GM21619 (cell line): Measurements from ENCODE around the gene TSC22D3.

ENCODE experiments used
- ATAC-seq: cut with Tn5 transposase; IDR thresholded peaks from one replicate; pipeline ENCODE4 v1.9.1; 2021; ENCODE audit not compliant: unreplicated experiment

The TSC22D3 gene

DNA sequence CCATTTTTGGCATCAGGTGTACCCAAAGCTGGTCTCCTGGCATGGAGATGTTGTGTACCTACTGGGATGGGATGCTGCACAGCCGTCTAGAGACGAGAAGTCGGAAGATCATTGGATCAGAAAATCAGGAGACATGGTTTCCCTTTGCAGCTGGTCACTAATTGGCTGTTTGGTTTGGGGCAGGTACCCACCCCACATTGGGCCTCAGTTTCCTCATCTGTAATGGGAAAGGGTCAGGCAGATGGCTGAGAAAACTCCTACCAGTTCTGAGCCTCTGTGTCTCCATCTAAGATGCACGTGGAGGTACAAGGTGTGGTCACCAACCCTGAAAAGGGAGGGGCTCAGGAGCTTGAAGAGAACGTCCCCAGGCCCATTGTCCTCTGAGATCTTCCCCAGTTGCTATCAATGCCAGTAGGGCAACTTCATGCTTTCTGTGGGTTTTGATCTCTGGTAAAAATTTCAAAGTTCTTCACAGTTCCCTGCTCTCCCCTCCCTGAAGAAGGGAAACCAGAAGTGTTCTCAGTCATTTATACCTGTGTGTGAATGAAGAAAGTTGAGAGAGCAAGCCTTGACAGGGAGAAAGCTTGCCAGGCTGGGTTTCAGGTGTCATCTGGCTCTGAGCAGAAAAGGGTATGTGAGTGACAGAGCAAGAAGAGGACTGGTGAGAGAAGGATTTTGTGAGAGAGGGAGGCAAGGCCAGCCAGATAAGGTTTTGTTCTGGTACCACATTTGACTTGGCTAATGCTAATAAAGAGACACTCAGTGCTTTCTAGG, 15.1 kb downstream of the TSC22D3 start:
- ATAC-seq: no peak

DNA sequence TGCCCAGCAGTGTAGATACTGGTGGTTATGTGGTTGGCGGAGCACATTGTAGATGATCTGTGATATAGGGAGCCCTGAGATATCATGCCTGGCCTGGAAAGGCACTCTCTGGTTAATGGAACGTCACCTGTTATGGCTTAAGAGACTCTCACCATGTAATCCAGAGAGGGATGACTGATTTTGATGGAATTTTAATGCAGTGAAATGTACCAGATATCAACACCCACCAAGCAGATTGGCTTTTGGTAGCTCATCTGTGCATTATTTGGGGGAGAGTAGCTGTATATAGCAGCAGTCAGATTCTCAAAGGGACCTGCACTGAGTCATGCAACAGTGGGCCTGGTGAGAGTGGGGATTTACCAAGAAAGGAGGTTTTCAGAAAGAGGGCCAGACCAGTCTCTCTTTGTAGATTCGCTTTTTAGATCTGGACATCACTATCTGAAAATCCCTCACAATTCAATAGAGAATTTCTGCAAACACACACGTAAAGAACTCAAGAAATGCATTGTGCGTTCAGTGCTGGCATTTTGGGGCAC, 17.3 kb downstream of the TSC22D3 start:
- no peak for ATAC-seq

DNA sequence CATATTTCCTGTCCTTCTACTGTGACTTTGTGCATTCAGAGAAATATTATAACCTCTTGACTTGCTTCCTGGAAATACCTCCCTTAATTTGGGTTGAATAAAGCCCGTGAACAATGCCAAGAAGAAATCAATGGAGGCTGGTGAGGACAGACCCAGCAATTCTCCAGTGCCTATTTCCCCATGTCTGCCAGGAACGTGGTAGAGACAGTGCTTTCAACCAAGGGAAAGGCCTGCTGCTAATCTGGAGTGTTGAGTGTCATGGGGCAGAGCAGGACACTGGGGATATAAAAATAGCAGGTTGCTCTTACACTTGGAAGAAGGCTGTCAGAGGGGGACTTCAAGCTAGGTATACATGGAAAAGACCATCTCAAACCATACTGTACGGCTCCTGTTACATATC, 19.9 kb downstream of the TSC22D3 start:
- ATAC-seq: no peak

DNA sequence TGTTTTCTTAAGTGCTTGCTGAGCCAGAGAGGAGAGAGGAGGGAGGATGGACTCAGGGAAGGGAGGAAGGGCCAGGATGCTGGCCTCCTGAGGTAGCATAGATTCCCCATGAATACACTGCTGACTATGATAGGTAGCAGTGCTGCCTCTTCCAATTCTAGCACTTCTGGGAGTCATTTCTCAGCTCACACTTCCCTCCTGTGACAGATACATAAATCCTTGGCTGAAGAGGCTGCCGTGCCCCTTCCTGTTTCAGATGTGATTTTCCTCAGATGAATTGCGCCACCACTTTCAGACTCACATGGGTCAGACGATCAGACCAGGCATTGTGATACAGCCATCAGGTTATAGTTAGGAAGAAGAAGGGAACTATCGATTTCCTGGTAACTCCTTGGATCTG, 22.4 kb downstream of the TSC22D3 start:
- no peak for ATAC-seq

DNA sequence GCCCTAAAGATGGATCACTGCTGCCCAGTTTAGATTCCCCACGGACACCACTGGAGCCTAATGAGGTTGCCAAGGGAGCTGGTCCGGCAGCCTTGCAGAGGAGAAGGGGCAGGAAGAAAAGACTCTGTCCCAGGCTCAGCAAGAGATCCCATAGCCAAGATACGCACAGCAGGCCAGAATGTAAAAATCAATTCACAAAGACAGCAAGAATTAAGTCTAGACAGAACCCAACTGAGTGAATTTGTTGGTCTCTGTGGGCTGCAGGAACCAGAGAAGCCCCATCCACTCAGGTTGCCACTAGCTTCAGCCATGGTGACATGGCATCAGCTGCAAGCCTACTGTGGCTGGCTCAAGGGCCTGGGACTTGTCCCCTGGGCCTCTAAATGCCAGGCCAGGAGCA, 22.9 kb downstream of the TSC22D3 start:
- ATAC-seq: no peak

DNA sequence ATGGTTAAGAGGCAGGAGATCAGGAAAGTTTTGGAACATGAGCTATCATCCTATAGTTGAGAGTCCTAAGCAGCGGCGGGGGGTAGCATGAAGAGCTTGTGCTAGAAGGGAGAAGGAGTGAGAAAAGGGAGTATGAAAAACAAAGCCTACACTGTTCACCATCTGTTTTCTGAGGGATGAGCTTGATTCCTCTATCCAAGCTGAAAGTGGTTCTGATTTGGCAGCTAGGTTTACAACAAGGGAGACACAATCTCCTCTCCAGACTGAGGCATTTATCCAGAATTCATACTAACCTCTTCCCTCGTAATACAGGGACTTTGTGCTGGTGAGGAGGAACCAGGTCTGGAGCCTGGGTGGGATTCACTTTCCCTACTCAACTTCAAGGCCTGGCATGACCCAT, 23.5 kb downstream of the TSC22D3 start:
- ATAC-seq: no peak

DNA sequence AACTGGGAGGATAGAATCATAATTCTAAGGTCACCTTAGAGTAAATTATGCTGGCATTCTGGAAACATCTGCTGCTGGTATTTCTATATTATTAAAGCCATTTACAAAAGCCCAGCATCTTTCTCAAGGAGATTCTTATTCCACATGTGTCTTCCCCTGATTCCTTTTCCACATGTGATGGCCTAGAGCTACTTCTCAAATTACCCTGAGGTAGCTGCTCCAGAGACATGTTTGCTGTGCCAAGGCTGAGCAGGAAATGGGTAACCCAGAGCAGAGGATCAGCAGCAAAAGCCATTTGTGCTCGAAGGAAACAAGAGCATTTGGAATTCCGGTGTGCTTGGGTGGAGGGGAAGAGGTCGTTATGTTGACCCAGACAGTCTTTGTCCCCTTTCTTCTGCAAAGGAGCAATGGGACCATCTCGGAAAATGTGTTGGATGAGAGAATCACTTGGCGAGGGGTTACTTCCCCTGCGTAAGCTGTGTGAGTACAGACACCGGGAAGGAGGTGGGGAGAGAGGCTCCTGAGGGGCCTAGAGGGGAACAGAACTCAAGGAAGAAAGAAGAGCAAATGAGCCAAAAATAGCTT, 24.6 kb downstream of the TSC22D3 start:
- ATAC-seq: no peak

DNA sequence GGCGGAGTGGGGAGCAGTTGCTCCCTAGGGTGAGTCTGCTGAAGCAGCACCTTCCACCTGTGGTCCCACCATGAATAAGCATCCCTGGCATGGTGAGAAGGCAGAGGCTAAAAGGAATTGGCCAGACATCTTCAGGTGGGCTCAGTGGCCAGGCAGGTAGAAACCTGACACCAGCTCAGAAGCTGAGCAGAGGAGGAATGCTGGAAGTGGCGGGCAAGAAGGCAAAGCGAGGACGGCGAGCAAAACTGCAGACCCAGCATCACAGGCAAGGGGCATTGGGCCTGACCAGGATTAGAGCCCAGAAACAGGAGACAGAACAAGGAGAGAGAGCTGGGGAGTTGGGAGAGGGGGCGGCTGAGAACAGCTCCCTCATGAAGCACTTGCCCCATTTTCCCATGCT, 25.3 kb downstream of the TSC22D3 start:
- no peak for ATAC-seq

DNA sequence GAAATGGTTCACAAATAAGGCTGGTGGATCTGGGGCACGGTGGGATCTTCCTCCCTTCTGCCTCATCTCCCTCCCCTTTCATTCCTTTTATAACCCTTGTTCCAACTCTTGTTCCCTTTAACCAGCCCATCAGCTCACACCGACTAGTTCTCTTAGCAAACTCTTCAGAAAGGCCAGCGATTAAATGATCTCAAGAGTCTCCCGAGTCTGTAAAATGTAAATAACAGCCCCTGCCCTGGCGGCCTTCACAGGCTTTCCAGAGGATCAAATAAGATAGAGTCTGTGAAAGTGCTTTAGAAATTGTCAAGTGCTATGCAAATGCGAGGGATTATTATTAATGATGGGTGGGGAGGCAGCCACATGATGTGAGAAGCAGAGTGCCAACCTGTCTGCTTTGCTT, 27.1 kb downstream of the TSC22D3 start:
- no peak for ATAC-seq

DNA sequence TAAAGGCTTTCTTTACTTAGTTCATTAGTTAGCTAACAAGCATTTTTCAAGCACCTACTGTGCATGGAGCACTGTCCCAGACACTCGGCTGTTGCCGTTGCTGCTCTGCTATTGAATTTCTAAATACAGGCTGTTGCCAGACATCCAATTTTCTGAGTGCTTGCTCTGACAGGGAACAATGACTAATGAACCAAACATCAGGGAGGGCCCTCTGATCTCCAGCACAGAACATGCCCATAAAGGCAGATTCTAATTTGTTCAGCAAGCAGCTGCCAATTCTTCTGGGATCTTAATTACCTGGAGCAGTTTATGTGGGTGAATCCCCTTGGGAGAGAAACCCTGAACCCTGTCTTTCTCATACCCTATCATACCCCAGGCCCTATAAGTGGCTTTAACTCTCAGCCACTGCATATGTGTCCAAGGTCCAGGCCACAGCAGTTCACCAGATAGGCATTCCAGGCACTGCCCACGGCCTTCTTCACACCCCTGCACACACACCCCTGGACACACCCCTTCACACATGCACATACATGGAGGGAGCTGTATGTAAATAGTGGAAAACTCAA, 27.9 kb downstream of the TSC22D3 start:
- no peak for ATAC-seq

DNA sequence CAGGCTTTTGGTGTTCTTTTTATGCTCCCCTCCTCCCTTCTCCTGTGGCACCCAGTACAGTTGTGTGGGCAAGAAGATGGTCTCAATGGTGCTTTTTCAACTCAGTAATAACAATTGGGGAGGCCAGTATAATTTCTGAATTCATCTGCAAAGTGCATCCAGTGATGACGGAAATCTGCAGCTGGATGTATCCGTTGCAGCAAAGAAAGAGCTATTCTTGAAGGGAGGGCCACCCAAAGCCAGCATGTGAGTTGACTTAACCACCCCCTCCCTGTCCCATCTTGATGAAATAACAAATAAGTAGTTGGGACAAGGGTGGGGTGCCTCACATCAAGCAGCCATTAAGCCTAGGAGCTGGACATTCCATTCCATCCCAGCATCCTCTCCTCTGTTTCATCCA, 30.7 kb downstream of the TSC22D3 start:
- no peak for ATAC-seq

DNA sequence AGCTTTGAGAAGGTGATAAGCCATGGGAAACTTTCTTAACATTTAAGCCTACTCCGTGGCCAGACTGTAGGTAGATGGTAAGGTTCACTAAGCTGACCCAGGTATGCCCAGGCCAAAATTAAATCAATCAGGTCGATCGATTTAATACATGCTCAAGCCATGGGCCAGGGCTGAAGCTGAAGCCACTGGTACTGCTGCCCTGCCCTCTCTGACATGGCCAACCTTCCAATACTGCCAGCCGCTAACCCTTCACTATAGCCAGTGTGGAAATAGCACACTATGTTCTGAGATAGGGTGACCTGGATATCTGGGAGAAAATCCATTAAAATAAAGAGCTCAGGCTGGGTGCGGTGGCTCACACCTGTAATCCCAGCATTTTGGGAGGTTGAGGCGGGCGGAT, 31.6 kb downstream of the TSC22D3 start:
- no peak for ATAC-seq

DNA sequence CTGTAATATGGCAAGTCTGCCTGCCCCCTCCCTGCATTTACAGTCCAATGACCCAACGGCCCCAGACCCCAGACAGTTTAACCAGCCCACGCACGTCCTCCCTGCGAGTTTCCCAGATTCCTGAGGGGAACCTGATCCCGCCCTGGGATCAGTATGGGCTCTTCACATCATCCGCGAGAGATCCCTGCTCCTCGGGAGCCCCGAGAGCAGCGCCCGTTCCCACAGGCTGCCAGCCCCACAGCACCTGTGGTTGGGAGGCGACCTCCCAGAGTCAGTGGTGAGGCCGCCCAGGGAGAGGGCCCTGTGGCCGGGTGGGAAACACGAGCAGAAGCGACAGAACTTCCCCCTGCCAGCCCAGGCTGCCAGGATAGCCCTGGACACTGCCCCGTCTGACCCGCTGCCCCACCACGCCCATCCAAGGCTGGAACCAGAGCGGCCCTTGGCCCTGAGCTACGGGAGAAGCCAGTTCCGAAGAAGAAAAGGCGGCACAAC, 32.8 kb downstream of the TSC22D3 start:
- no peak for ATAC-seq

DNA sequence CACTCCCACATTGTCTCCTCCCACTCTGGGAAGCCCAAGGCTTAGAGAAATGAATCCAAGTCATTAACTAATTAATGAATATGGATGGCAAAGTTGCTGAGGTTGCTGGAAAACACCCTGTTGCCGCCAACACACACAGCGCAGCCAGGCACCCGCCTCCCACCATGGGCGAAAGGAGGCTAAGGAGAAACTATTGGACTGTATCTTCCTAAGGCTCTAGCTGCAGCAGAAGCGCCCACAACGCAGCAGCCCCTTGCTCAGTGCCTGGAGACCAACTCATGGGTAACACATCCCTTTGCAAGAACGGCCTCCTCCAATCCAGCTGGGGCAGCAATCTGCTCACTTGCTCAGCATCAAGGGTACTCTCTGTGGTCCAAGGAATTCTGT, 34.2 kb downstream of the TSC22D3 start:
- ATAC-seq: no peak

DNA sequence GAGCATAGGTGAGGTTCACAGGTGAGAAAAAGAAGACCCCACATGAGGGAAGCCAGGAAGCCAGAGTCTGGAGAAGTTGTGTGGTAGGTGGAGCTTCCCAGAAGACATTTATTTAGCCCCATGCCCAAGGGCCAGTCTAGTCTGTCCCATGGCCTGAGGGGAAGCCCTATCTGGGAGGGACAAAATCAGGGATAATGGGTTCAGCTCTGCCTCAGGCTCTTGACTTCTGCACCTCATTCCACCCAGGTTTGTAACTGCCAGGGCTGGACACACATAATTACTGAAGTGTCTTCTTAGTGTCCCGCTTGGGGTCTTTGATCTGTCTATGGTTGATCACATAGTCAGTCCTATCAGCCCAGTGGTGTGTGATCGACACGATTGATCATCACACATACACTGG, 36.0 kb downstream of the TSC22D3 start:
- no peak for ATAC-seq

DNA sequence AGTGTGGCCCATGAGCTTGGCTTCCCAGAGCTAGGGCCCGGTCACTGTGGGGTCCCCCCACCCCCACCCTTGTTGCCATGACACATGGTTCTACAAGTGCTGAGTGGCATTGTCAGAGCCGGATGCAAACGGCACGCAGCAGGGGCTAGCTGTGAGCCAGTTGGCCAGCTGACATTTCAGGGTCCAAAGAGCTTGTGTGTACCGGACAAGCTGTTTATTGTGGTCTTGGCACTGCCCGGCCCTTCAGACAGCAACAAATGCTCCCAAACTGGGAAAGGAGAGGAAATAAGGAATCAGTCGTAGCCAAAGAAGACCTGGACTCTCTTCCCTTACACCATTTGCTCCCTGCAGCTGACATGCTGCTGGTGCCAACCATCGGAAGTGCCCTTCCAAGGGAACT, 36.8 kb downstream of the TSC22D3 start:
- ATAC-seq: no peak

DNA sequence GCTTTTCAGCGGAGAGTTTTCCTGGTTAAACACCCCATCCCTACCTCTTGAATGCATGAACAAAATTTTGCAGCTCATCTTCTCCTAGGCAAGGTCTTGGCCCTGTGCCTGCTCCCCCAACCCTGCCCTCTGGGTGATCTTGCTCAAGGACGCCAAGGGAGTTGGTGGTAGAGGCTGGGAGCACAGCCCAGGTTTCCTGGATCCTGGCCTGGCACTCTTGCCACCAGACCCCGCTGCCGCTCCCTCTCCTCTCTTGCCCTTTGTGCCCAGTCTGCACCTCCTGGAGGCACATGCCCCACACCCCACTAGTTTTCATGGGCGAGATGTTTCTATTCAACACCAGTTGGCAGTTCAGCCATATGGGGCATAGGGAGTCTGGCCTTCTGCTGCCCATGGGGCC, 37.3 kb downstream of the TSC22D3 start:
- ATAC-seq: no peak

DNA sequence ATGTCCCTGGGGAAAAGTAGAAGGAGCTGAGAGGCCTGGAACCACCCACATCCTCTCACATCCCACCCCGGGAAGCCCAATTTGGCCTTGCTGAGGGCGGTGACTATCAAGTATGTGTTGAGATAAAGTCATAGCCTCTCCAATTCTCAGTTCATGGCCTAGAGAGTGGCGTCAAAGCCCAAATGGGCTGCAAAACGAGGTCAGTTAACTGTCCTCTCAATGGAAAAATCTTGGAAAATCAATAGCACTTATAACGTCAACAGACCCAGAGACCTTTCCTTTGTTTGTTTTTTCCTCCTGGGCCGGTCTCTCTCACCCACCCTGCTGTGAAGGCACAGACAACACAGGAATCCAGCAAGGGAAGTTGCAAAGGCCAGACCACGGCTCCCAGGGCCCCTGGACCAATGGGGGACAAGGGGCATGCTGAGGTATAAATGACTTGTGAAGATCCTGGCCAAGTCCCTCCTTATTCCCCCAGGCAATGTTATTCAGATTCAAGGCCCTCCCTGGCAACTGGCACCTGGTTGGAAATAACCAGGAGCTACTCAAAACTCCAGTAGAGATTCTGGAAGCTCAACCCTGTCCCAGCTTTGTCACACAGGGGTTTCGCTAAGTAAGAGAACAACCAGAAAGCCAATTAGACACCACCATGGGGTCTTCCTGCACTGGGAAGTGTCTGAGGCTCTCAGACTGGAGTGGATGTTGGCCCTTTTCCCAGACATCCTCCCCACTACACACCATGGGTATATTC, 38.6 kb downstream of the TSC22D3 start:
- ATAC-seq: no peak

DNA sequence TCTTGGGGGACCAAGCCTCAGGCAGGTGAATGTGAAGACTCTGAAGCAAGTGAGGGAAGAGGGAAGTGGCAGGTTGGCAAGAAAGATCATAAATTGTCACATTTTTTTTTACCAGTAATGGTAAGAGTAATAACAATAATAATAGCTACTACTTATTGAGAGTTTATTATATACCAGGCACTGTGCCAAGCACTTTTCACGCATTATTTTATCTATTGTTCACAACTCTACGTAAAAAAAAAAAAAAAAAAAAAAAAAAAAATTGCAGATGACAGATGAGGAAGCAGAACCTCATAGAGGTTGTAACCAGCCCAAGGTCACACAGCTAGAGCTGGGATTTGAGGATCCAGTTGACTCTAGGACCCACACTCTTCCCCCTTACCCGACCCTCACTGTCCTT, 40.9 kb downstream of the TSC22D3 start:
- no peak for ATAC-seq

DNA sequence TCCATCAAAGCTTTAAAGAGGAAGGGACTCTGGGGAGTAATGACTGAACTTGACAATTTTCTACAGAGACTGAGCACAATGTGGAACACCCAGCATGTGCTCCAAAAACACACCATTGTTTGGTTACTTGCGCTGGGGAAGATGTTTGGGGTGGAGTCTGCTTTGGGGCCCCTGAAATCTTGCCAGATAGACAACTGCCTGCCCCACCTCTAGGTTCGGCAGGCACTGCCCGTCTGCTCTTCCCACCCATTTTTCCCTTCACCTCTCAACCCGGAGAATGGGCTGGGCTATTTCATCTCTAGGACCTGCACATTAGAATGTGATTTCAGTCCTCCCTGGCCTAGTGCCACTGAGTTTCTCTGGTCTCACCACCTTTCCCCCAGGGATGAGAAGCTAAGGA, 41.9 kb downstream of the TSC22D3 start:
- ATAC-seq: no peak

DNA sequence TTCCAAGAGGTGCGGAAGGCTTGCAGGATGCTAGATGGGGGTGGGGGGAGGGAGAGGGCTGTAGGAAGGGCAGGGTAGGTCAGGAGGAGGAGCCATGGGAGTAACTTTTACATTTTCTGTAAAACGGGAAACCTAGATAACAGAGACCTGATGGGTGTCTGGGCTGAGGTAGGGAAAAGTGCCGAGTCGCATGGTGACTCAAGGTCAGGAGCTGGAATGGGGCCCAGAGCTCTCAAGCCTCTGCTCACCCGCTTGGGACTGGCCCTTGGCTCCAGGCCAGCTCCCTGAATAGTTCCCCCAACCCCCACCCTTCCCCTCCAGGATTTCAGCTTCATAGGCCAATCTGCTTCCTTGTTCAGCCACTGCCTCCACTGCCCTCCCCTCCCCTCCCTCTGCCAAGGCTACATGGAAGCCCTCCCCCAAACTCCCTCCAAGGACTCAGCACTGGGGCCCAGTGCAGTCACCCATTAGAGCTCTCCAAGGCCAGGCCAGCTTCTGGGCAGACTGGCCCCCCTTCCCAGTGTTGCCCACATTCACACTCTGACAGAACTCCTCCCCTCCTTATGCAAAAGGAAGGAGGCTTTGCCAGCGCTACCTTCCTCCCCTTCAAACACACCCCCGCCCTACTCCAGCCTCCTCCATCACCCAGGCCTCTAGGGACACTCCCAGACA, 43.6 kb downstream of the TSC22D3 start:
- no peak for ATAC-seq
